ENCODE measurements around the gene RPS6KA1.

- TF ChIP-seq CTCF (conservative IDR thresholded peaks at IDR 0.05; ENCODE audit: low read depth, low read length) (no peak), USF2 (IDR thresholded peaks at IDR 0.05; ENCODE audit: low read depth, low read length) (no peak), RAD21 (IDR thresholded peaks at IDR 0.05; ENCODE audit: low read length) (no peak), POLR2A (IDR thresholded peaks at IDR 0.05; ENCODE audit: low read depth, low read length) (no peak), RCOR1 (IDR thresholded peaks at IDR 0.05; ENCODE audit: insufficient replicate concordance, low read length) (no peak), MXI1 (IDR thresholded peaks at IDR 0.05; ENCODE audit: borderline replicate concordance, low read depth, low read length) (no peak), MAFK (IDR thresholded peaks at IDR 0.05; ENCODE audit: low read depth, low read length) (no peak)
These were observed 25.2 kb downstream of the RPS6KA1 start for GRCh38 chr1:26554781-26555180.
